GM19467 (cell line): Measurements from ENCODE around the gene NUP214.

ENCODE experiments used
- ATAC-seq: cut with Tn5 transposase; IDR thresholded peaks from one replicate; pipeline ENCODE4 v1.9.1; 2021; ENCODE audit warnings: mild to moderate bottlenecking, moderate library complexity; ENCODE audit not compliant: unreplicated experiment

Gene NUP214

DNA sequence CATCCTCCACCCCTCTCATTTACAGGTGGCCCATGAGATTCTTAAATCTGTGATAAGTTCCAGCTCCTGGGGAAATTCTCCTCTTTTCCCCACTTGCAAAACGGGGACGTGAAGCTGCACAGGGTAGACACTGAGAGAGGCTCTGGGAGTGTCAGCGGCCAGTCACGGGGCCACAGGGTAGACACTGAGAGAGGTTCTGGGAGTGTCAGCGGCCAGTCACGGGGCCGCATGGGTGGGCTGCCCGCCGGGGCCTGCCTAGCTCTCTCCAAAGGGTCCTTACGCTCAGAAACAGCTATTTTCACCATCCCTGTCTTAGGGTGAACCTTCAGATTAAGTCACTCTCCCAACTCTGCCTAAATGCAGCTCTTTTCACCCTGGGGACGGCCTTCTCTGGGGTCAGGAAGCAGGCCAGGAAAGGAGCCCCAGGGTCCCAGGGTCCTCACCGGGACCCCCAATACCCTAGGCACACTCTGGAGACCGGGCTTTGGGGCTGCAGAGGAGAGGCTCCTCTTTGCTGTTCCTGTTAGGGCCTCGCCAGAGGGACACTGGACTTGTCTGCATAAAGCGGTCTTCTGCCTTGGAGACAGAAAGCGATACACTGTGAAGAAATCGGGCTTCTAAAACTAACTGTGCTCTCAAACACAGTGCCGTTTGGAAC, 149.4 kb downstream of the NUP214 start:
- ATAC-seq, result no peak

DNA sequence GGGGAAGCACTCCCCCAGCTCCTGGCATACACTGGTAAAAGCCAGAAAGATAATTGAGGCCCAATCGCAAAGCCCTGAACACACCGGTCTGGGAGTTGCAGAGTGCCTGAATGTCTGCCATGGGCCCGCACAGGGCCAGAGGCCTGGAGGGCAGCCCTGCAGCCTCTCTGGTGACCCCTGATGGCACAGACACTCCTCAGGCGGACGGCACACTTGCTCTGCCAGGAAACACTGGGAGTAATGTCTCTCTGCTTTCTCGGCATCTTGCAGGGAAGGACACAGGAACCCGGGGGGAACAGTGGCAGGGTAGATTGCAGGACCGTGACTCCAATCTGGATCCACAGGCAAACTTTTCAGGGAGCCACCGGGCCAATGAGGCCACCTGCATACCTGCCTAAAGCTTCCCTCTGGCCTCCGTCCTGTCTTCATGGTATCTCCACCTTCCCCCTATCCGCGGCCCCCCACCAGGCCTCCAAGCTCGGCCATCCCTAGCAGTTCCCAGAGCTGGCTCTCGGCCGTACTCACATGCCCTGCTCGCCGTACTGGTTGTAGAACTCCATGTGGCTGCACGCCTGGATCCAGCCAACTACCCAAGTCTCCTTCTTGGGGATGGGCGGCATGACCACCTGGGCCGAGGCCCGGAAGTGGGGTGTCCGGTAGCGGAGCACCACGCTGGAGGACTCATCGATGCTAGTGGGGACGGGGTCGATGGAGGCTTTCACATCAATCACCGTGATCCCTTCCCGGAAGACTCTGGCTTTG, 150.1 kb downstream of the NUP214 start:
- ATAC-seq, result no peak

DNA sequence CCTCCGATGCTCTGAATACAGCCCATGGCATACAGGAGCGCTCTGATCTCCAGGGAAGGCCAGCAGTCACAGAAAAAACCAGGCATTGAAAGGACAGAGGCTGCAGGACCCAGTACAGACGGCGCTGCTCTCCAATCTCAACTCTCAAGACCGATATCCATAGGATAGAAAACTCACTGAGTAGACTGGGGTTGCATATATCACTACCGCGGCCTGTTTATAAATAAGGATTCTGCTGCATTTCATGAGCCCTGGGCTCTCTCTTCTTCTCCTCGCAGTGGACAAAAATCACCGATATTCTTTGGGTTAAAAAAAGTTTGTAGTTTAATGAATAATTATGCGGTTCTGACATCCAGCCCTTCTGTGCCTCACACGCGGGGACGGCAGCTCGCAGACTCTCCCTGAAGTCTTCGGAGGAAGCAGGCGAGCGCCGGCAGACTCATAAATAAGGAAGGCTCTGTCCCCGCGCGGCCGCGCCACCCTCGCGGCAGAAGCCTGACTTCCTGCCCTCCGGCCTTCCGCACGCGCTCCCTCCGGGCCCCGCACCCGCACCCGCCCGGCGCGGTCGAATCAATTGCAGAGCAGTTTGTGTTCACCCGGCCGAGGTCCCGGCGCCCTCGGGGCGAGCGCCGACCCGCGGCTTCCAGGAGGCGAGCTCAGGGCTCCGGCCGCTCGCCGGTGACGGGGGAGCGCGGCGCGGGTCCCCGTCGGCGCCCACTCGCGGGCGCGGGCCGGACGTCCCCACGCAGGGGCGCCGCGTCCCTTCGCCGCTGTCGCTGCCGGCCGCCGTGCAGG, 150.9 kb downstream of the NUP214 start, which contains the start of gene FAM78A:
TSS of gene FAM78A (minus strand) at position 417 of the 795 bp plus-strand sequence. CDS start at position 86, 331 bp downstream.
- no peak for ATAC-seq

DNA sequence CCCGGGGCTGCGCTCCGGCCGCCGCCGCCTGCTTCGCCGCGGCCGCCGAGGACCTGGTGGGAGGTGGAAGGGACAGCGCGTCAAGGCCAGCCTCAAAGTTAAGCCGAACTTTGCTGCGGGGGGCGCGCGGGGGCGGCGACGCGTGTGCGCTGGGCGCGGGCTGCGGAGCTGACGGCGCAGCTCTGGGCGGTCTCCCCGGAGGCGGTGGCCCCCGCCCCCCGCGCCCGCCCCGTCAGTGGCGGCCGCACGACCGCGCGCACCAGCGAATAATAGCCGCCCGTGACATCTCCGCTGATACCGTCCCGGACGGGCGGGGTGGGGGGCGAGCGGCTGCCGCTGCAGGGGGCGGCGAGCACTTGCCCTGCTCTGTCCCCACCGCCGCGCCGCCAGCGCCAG, 151.5 kb downstream of the NUP214 start:
- ATAC-seq, result no peak

DNA sequence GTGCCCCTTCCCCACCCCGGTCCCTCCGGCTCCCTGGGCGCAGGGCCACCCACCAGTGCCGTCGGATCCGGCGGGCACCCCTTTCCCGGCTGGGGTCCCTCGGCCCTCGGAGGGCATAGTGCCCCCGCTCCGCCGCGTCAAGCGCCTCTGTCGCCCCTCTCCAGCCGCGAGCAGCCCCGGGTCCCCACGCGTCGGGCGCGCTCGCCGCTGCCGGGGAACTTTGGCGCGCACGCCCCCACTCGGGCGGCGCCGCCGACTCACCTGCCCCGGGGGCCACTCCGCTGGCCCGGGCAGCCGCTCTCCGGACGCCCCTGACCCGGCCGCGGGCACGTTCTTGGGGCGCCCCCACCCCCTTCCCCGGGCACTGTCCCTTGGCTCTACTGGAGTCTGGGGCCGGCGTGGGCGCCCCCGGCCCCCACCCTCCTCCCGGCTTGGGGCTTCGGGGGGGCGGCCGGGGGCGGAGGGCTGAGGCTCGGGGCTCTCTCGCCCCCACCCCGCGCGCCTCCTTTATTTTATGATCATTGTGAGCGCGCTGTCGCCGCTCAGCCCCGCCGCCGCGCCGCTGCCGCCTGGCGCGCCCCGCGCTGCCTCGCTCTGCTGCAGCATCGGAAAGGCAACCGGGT, 152.0 kb downstream of the NUP214 start:
- no peak for ATAC-seq

DNA sequence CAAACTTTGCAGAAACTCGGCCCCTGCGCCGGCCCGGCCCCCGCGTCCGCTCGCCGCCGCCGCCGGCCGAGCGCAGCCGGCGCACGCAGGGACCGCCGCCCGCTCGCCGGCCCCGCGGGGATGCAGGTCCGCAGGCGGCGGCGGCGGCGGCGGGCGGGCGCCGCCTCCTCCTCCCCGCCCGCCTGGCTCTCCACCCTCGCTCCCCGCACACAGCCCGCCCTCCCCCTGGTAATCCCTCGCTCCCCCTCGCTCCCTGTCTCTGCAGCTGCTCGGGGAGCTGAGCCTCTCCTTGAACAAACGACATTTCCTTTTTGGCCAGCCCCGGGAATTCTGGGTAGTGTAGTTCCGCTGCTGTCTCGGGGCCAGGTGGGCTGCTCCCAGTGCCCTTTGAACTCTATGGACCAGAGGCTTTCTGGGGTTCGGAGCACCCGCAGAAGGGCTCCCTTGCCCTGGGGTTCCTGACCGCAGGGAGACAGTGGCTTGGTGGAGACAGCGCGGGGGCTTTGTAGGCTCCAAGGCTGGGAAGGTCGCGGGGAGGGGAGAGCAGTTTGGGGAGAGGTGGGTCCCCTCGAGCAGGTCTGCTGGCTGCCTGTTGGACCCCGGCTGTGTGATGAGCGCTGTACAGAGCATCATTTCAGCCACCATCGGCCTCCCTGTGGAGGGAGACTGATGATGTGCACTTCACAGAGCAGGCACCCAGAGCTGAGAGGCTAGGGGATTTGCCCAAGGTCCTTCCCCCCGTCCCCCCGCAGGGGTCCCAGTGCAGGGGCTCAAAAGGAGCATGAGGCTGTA, 152.7 kb downstream of the NUP214 start:
- ATAC-seq, result no peak

DNA sequence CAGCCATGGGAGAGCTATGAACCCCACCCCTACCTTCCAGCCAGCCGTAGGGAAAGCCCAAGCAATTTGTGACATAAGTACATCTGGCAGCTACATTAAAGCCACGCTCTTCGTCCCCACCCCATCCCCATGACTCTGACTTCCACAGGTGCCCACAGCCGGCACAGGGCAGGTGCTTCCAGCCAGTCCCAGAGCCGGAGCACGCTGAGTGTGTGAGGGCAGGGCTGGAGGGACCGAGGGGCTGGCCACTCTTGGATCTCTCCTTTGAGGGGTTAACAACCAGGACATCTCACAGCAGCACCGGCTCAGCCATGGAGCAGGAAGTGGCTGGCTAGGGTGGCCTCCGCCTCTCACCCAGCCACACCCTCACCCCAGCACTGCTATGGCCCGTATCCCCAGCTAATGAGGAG, 153.3 kb downstream of the NUP214 start:
- ATAC-seq, result no peak

DNA sequence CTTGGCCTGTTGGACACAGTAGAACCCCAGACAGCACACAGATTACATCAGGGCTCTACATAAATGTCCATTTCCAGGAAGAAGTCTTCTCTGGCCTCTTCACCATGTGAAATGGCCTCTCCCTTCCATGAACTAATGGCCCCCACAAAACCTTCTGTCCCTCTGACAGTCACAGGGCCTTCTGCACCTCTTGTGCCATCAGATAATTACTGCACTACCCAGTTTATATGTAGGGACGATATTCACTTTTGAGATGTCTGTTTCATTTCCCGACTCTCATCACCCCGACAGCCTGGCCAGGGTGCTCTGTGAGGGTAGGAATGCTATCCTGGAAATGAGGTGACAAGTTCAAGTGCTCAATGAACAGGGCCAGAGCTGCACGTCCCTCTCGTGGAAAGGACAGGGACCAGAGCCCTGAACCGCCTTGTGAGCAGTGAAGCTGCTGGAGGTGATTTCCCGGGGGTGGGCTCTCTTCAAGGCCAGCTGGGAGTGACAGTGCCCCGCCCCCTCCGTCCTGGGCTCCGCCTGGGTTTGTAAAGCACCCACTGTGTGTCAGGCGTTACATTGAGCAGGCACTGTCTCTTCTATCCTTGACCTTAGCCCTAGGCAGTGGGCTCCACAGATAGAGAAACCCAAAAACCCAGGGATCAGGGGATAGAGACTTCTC, 153.9 kb downstream of the NUP214 start:
- no peak for ATAC-seq

DNA sequence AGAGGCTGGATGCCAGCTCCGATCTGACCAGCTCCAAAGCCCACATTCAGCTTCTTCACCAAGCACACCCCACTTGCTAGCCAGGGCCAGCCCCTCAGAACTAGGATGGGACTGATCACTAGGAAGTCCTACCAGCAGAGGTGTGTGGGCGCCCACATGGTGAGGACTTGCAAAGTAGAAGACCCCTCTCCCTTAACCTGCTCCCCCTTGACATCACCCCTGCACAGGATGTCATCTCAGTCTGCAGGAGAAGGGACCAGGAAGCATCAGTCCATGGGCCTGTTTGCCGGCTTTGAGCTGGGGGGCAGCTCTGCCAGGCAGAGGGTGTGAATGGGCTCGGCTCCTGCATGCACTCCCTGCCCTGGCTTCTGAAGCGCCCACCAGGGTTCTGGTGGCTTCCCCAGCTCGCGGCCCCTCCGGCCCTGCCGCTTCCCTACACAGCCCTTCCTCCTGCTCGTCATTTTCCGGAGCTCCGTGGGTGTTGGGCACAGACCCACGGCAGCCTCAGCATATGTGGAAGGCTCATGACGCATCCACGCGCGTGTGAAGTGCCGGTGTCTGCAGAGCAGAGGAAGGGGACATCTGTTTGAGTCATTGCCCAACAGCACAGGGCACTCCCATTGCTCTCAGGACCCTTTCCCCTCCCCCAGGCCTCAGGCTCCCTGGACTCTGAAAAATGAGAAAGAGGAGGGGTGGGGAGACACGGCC, 154.6 kb downstream of the NUP214 start:
- ATAC-seq, result no peak

DNA sequence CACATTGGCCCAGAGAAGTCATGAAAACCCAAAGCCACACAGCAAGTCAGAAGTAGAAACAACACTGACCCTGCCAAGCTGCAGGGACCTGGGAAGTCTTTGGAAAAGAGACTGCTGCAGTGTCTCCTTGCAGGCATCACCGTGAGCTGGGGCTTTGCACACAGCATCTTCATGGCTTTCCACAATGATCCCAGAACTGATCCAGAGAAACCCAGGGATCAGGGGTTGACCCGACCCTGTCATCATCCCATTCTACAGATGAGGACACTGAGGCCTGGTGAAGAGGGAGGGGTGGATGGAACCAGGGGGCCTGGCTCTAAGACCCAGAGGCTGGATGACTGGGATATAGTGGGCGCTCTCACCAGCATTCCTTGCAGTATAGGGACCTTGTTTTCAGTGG, 155.3 kb downstream of the NUP214 start:
- no peak for ATAC-seq

DNA sequence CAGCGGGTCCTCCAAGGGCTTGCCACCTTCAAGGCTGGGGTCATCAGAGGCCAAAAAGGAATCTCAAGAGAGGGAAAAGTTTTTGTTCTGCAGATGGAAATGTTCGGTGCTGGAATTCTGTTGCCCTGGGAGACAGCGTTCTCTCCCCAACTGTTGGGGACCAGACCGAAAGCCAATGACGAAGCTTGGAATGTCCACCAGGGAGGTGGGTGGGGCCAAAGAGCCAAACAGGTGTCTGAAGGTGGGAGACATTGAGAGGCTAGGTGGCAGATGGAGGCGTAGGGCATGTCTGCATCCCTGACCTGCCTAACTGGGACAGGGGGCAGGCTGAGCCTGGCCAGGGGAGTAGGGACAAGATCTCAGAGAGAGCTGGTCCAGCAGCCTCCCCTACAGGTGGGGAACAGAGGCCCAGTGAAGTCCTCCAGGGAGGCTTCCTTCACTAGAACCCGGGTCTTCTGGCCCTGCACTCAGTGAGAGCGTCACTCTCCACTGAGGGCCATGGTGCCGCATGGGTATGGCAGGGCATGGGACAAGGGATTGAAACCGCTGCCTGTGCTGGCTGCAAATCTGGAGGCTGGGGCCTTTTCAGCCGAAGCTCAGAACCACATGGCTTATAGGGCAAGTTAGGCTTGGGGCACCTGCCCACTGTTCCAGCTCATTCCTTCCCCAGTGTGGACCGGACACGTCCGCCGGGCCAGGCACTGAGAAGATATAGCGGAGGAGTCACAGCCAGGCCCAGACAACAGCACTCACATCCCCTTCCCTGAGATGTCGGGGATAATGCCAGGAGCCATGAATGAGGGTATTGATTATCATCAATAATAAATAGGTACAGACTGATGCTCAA, 156.0 kb downstream of the NUP214 start:
- ATAC-seq, result no peak

DNA sequence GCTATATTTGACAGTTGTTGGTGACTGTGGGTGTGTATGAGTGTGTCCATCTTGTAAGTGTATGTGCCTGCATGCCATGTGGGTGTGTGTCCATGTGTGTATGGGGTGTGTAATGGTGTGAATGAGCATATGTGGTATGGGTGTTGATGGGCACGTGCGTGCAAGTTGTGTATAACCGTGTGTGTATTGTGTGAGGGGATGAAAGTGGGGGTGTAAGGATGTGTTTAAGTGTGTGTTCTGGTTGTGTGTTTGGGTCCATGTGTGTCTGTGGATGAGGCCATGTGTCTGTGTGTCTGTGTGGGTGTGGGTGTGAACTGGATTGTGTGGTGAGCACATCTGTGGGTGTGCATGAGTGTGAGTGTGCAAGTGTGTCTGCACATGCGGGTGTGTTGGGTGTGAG, 156.8 kb downstream of the NUP214 start:
- no peak for ATAC-seq

DNA sequence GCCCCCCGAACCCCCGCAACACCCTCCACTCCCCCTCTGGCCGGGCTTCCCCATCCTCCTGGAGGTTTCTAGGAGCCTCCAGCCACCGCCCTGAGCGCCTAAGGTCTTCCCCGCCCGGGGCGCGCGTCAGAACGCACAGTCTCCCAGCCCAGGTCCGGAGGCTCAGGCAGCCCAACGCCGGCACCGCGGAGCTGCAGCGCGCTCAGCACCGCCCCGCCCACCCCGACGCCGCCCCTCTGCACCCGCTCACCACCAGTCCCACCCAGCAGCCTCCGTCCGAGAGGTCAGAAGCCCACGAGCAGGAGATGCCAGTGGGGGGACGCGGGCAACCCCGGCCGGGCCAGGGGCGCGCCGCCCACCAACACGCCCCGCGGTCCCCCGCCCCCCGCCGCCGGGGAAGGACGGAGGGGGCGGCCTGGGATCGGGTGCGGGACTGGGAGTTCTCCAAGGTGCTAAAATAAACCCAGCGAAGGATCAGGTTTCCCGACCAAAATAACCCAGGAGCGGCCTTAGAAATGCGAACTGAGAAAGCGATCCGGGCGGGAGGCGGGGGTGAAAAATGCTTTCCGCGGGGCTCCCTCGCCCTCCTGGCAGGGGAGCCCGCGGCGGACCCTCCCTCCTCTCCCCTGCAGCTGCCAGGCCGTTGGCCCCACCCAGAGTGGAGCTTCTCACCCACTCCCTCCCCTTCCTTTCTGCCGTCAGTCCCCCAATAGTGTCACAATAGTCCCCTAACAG, 157.5 kb downstream of the NUP214 start:
- no peak for ATAC-seq
